GM19372 (cell line): Measurements from ENCODE around the gene CETN1.

Source experiments
- ATAC-seq: cut with Tn5 transposase; IDR thresholded peaks from one replicate; pipeline ENCODE4 v1.9.1; 2021; ENCODE audit warnings: mild to moderate bottlenecking, low read depth, moderate library complexity; ENCODE audit not compliant: unreplicated experiment

The CETN1 gene

GRCh38 chr18:574865-575645 lies 5.1 kb upstream of the CETN1 start:
- no peak for ATAC-seq

- ATAC-seq, result no peak
Measured at GRCh38 chr18:576924-577323, 3.3 kb upstream of the CETN1 start.

GRCh38 chr18:577643-578375 lies 2.4 kb upstream of the CETN1 start:
- ATAC-seq, result no peak

GRCh38 chr18:579238-579637 lies 942 bp upstream of the CETN1 start:
- ATAC-seq, result no peak

- ATAC-seq, result no peak
Measured at GRCh38 chr18:581096-581495, 916 bp downstream of the CETN1 start.

GRCh38 chr18:582465-582864 lies 2.3 kb downstream of the CETN1 start:
- ATAC-seq, result no peak

GRCh38 chr18:595068-595467 lies 14.9 kb downstream of the CETN1 start:
- ATAC-seq, result no peak

- ATAC-seq, result no peak
Measured at GRCh38 chr18:595571-595970, 15.4 kb downstream of the CETN1 start.

- ATAC-seq, result peak; percentile 66
Measured at GRCh38 chr18:596288-596881, 16.2 kb downstream of the CETN1 start.

- no peak for ATAC-seq
Measured at GRCh38 chr18:598124-598589, 18.0 kb downstream of the CETN1 start.

- ATAC-seq, result no peak
Measured at GRCh38 chr18:600107-600506, 19.9 kb downstream of the CETN1 start.

GRCh38 chr18:604771-605170 lies 24.6 kb downstream of the CETN1 start:
- no peak for ATAC-seq

GRCh38 chr18:607930-608329 lies 27.8 kb downstream of the CETN1 start:
- ATAC-seq, result no peak

- no peak for ATAC-seq
Measured at GRCh38 chr18:610214-610928, 30.2 kb downstream of the CETN1 start.

- no peak for ATAC-seq
Measured at GRCh38 chr18:612156-612555, 32.0 kb downstream of the CETN1 start.

- ATAC-seq, result no peak
Measured at GRCh38 chr18:614193-614592, 34.0 kb downstream of the CETN1 start.

- ATAC-seq, result no peak
Measured at GRCh38 chr18:615092-615521, 34.9 kb downstream of the CETN1 start.

- no peak for ATAC-seq
Measured at GRCh38 chr18:615773-616172, 35.6 kb downstream of the CETN1 start.

- ATAC-seq, result no peak
Measured at GRCh38 chr18:616380-616995, 36.3 kb downstream of the CETN1 start.

GRCh38 chr18:617970-618504 lies 37.9 kb downstream of the CETN1 start:
- ATAC-seq, result no peak
